IPS-15b (cell line): ENCODE data around the gene KLRC1.
"Not testable (repeated sequence)": the region's sequence is repeated elsewhere in the genome, so short reads cannot be mapped to it uniquely, and the experiment has no call there.

Source experiments
- H3K27me3 ChIP-seq: one replicate; pipeline ENCODE4 v1.6.1; 2013; ENCODE audit warnings: low read length; ENCODE audit not compliant: control insufficient read depth, insufficient read depth
- H3K36me3 ChIP-seq: one replicate; pipeline ENCODE4 v1.6.1; 2013; ENCODE audit warnings: low read length; ENCODE audit not compliant: control insufficient read depth, insufficient read depth
- H3K4me1 ChIP-seq: one replicate; pipeline ENCODE4 v1.6.1; 2013; ENCODE audit warnings: mild to moderate bottlenecking, low read length; ENCODE audit not compliant: control insufficient read depth, insufficient read depth
- H3K4me3 ChIP-seq: one replicate; pipeline ENCODE4 v1.5.1; 2013; ENCODE audit warnings: low read depth, low read length
- H3K9ac ChIP-seq: one replicate; pipeline ENCODE4 v1.6.1; 2013; ENCODE audit warnings: low read depth, mild to moderate bottlenecking, low read length
- H3K9me3 ChIP-seq: one replicate; pipeline ENCODE4 v1.6.1; 2013; ENCODE audit warnings: mild to moderate bottlenecking, low read length; ENCODE audit not compliant: control insufficient read depth, insufficient read depth

Gene KLRC1

GRCh38 chr12:10453156-10453555 lies at the start of gene KLRC1:
Gene KLRC1, minus strand, starts transcription at chr12:10453377. Its CDS starts 2,221 bp downstream, at chr12:10451156.
- Histone ChIP-seq H3K36me3 (no peaks in the 10 kb centered on the region), H3K4me3 (no peak within 1 kb of the TSS), H3K9ac (no peak within 1 kb of the TSS), H3K27me3 (no peaks in the 10 kb centered on the region), H3K4me1 (peaks cover 5% of the 10 kb centered on the region), H3K9me3 (no peaks in the 10 kb centered on the region)

- Histone ChIP-seq H3K4me1 (no peaks in the 10 kb centered on the region), H3K4me3 (no peak overlapping the region), H3K36me3 (no peaks in the 10 kb centered on the region), H3K9ac (no peak overlapping the region), H3K27me3 (no peaks in the 10 kb centered on the region), H3K9me3 (no peaks in the 10 kb centered on the region)
These were observed 47.9 kb upstream of the KLRC1 start for GRCh38 chr12:10501030-10501429.

GRCh38 chr12:10498042-10498441 lies 44.9 kb upstream of the KLRC1 start:
- H3K27me3 ChIP-seq: no peaks in the 10 kb centered on the region
- H3K9me3 ChIP-seq: no peaks in the 10 kb centered on the region
- H3K9ac ChIP-seq: no peak overlapping the region
- H3K4me3 ChIP-seq: no peak overlapping the region
- no peaks in the 10 kb centered on the region for H3K4me1 ChIP-seq
- no peaks in the 10 kb centered on the region for H3K36me3 ChIP-seq

- no peaks in the 10 kb centered on the region for H3K9me3 ChIP-seq
- H3K4me1 ChIP-seq: no peaks in the 10 kb centered on the region
- no peaks in the 10 kb centered on the region for H3K36me3 ChIP-seq
- no peak overlapping the region for H3K4me3 ChIP-seq
- no peak overlapping the region for H3K9ac ChIP-seq
- H3K27me3 ChIP-seq: no peaks in the 10 kb centered on the region
These were observed 44.4 kb upstream of the KLRC1 start for GRCh38 chr12:10497602-10498001.

GRCh38 chr12:10491766-10492165 lies 38.6 kb upstream of the KLRC1 start:
- Histone ChIP-seq H3K9ac (no peak overlapping the region), H3K36me3 (no peaks in the 10 kb centered on the region), H3K4me1 (no peaks in the 10 kb centered on the region), H3K4me3 (no peak overlapping the region), H3K27me3 (no peaks in the 10 kb centered on the region), H3K9me3 (no peaks in the 10 kb centered on the region)

GRCh38 chr12:10487328-10487727 lies 34.2 kb upstream of the KLRC1 start:
- H3K9me3 ChIP-seq, H3K4me3 ChIP-seq, H3K27me3 ChIP-seq, H3K4me1 ChIP-seq, H3K9ac ChIP-seq, H3K36me3 ChIP-seq: not testable (repeated sequence)

GRCh38 chr12:10481901-10482300 lies 28.7 kb upstream of the KLRC1 start:
- not testable (repeated sequence) for H3K4me1 ChIP-seq, H3K27me3 ChIP-seq

GRCh38 chr12:10472808-10473207 lies 19.6 kb upstream of the KLRC1 start:
- not testable (repeated sequence) for H3K9ac ChIP-seq, H3K9me3 ChIP-seq, H3K4me3 ChIP-seq, H3K4me1 ChIP-seq, H3K36me3 ChIP-seq, H3K27me3 ChIP-seq

More at GRCh38 chr12:10481901-10482300, 28.7 kb upstream of the KLRC1 start:
- H3K36me3 ChIP-seq, H3K4me3 ChIP-seq, H3K9ac ChIP-seq, H3K9me3 ChIP-seq: not testable (repeated sequence)

- no peak overlapping the region for H3K4me3 ChIP-seq
- H3K9ac ChIP-seq: no peak overlapping the region
- no peaks in the 10 kb centered on the region for H3K27me3 ChIP-seq
- H3K4me1 ChIP-seq: no peaks in the 10 kb centered on the region
- no peaks in the 10 kb centered on the region for H3K36me3 ChIP-seq
- H3K9me3 ChIP-seq: no peaks in the 10 kb centered on the region
These were observed 16.5 kb upstream of the KLRC1 start for GRCh38 chr12:10469701-10470100.

GRCh38 chr12:10466311-10466710 lies 13.1 kb upstream of the KLRC1 start:
- Histone ChIP-seq H3K9me3 (no peaks in the 10 kb centered on the region), H3K27me3 (no peaks in the 10 kb centered on the region), H3K9ac (no peak overlapping the region), H3K4me1 (no peaks in the 10 kb centered on the region), H3K4me3 (no peak overlapping the region), H3K36me3 (no peaks in the 10 kb centered on the region)

GRCh38 chr12:10457760-10458159 lies 4.6 kb upstream of the KLRC1 start:
- Histone ChIP-seq H3K4me3 (peak overlapping the region; percentile 20), H3K9me3 (no peaks in the 10 kb centered on the region), H3K36me3 (no peaks in the 10 kb centered on the region), H3K4me1 (peaks cover 5% of the 10 kb centered on the region), H3K27me3 (no peaks in the 10 kb centered on the region), H3K9ac (peak overlapping the region; percentile 24)

GRCh38 chr12:10456856-10457255 lies 3.7 kb upstream of the KLRC1 start:
- Histone ChIP-seq H3K9ac (no peak overlapping the region), H3K36me3 (no peaks in the 10 kb centered on the region), H3K4me3 (no peak overlapping the region), H3K4me1 (peaks cover 5% of the 10 kb centered on the region), H3K27me3 (no peaks in the 10 kb centered on the region), H3K9me3 (no peaks in the 10 kb centered on the region)

GRCh38 chr12:10455766-10456165 lies 2.6 kb upstream of the KLRC1 start:
- Histone ChIP-seq H3K4me3 (no peak overlapping the region), H3K36me3 (no peaks in the 10 kb centered on the region), H3K9ac (no peak overlapping the region), H3K27me3 (no peaks in the 10 kb centered on the region), H3K4me1 (peaks cover 5% of the 10 kb centered on the region), H3K9me3 (no peaks in the 10 kb centered on the region)
